ENCODE results near the gene ABCB1.

GRCh38 chr7:87591211-87591610 is 9.5 kb downstream of the ABCB1 start:
- TF ChIP-seq CTCF (optimal IDR thresholded peaks at IDR 0.05 in 1 of 3, IDR thresholded peaks at IDR 0.05 in 1 of 3, conservative IDR thresholded peaks at IDR 0.05 in 1 of 3; ENCODE audit: extremely low read depth in 1 of 3, insufficient read depth in 2 of 3, low read length in 3 of 3) (no peak), EZH2 (IDR thresholded peaks at IDR 0.05; ENCODE audit: low read length) (no peak)

Data from keratinocyte (primary cell).